Retinal pigment epithelial cell (primary cell): ENCODE data around the gene KCNH6.

Source experiments
- DNase-seq: peaks from one replicate; pipeline ENCODE4 v3.0.0-alpha.2; 2010; ENCODE audit warnings: low read depth
- H3K4me3 ChIP-seq: 2 replicates; pipeline ENCODE4 v1.5.1; 2011; ENCODE audit warnings: mild to moderate bottlenecking, low read length, control low read depth, moderate library complexity
- CTCF ChIP-seq: conservative IDR thresholded peaks from 2 replicates; pipeline ENCODE4 v1.5.1; 2011; ENCODE audit warnings: low read depth, low read length, control low read depth, inconsistent platforms

KCNH6 gene

GRCh38 chr17:63595132-63595531, 72.0 kb downstream of the KCNH6 start:
- no peak for TF ChIP-seq CTCF
- no peak overlapping the region for H3K4me3 ChIP-seq
- DNase-seq: no peak
